MCF 10A (cell line): ENCODE results near the gene CBX4. TPM values are rescaled to one million over a fixed set of nuclear protein-coding genes. Genes with fewer than 3 reads are reported as not detected.
A peak's percentile ranks its signal among the peaks of the same experiment; 100 is the strongest.

Experiments
- BruUV-seq: library from RNA; stranded (reverse); fragments of 400-500 nt; replicated peaks from 2 replicates; lab custom pipeline; 2021; lab: Mats Ljungman, UMichigan
- CTCF ChIA-PET: fragments of 300-600 bp; sonication (Branson Sonifier 250); formaldehyde crosslinking; extraction: SDS; loops from one replicate; lab custom pipeline; 2021; ENCODE audit warnings: antibody characterized with exemption, inconsistent platforms; lab: Yijun Ruan, JAX
- POLR2A ChIA-PET: fragments of 300-600, 350-650 bp; sonication (Branson Sonifier 250); formaldehyde crosslinking; extraction: SDS; loops from one replicate; lab custom pipeline; 2020; ENCODE audit warnings: antibody characterized with exemption, inconsistent platforms; lab: Yijun Ruan, JAX
- DNase-seq: peaks from one replicate; pipeline ENCODE4 v3.0.0-alpha.2; 2018; ENCODE audit not compliant: unreplicated experiment
- H3K27ac Mint-ChIP-seq: one replicate; pipeline ENCODE4 v1.8.0; 2022; ENCODE audit warnings: mild to moderate bottlenecking, low read depth, mixed read lengths; ENCODE audit not compliant: unreplicated experiment
- H3K27me3 Mint-ChIP-seq: one replicate; pipeline ENCODE4 v1.8.0; 2022; ENCODE audit warnings: mixed read lengths; ENCODE audit not compliant: insufficient read depth, unreplicated experiment
- H3K36me3 Mint-ChIP-seq: one replicate; pipeline ENCODE4 v1.8.0; 2022; ENCODE audit warnings: mild to moderate bottlenecking, moderate library complexity, mixed read lengths; ENCODE audit not compliant: insufficient read depth, unreplicated experiment
- H3K4me1 Mint-ChIP-seq: one replicate; pipeline ENCODE4 v1.8.0; 2022; ENCODE audit warnings: mixed read lengths; ENCODE audit not compliant: insufficient read depth, unreplicated experiment
- H3K4me3 Mint-ChIP-seq: one replicate; pipeline ENCODE4 v1.8.0; 2022; ENCODE audit warnings: mild to moderate bottlenecking, moderate library complexity, mixed read lengths; ENCODE audit not compliant: unreplicated experiment
- H3K9me3 Mint-ChIP-seq: one replicate; pipeline ENCODE4 v1.8.0; 2022; ENCODE audit warnings: mixed read lengths; ENCODE audit not compliant: unreplicated experiment
- CTCF ChIP-seq: fragments of 200-600 bp; IDR thresholded peaks from one replicate; pipeline ENCODE4 v1.8.0; 2022; ENCODE audit warnings: antibody characterized with exemption, mild to moderate bottlenecking; ENCODE audit not compliant: unreplicated experiment
- intact Hi-C: fragments of 100-400 bp; cut with micrococcal nuclease; formaldehyde crosslinking; loops from 2 replicates; pipeline ENCODE4 v1.14.1; 2022
- total RNA-seq: library from RNA; stranded (reverse); gene quantifications from 2 replicates; pipeline ENCODE4 v1.2.3, GENCODE V29; 2022

Gene CBX4
- total RNA-seq, 1 experiment from 2014 or later = 89.7 TPM

GRCh38 chr17:79798299-79799173 lies 40.7 kb downstream of the CBX4 start:
- POLR2A ChIA-PET = interaction anchor here (2.1 to 4.1 kb wide), 3 partner anchors 9 to 41 kb away, joined by 12 to 24 read pairs (median 12); partner anchors contain the start of gene CBX4

GRCh38 chr17:79797492-79798298 lies 41.5 kb downstream of the CBX4 start:
- DNase-seq = no peak
- CTCF ChIA-PET = interaction anchor here (0.7 to 1.4 kb wide), 4 partner anchors 11 to 789 kb away, joined by 3 to 7 read pairs (median 4); no protein-coding TSS in a partner anchor
- BruUV-seq = no TSS peak
- no peaks in the 10 kb centered on the region for H3K9me3 Mint-ChIP-seq
- TF ChIP-seq CTCF = no peak
- peaks cover 15% of the 10 kb centered on the region for H3K4me1 Mint-ChIP-seq
- intact Hi-C loops = no loop called here
- H3K27ac Mint-ChIP-seq = peak overlapping the region; percentile 88
- POLR2A ChIA-PET = interaction anchor here (0.9 to 2.1 kb wide), 11 partner anchors 10 to 196 kb away, joined by 3 to 22 read pairs (median 9); partner anchors contain the start of genes CBX2 and CBX4
- peaks cover 22% of the 10 kb centered on the region for H3K36me3 Mint-ChIP-seq
- peaks cover 26% of the 10 kb centered on the region for H3K27me3 Mint-ChIP-seq
- H3K4me3 Mint-ChIP-seq = peak overlapping the region; percentile 81

More at GRCh38 chr17:79798299-79799173, 40.7 kb downstream of the CBX4 start:
- H3K4me1 Mint-ChIP-seq = peaks cover 15% of the 10 kb centered on the region
- peak overlapping the region; percentile 48 for H3K4me3 Mint-ChIP-seq
- no peak for TF ChIP-seq CTCF
- no peak overlapping the region for H3K27ac Mint-ChIP-seq
- CTCF ChIA-PET = interaction anchor here (0.7 to 1.4 kb wide), 2 partner anchors 10 to 790 kb away, joined by 3 to 7 read pairs; no protein-coding TSS in a partner anchor
- intact Hi-C loops = no loop called here
- peaks cover 21% of the 10 kb centered on the region for H3K36me3 Mint-ChIP-seq
- H3K27me3 Mint-ChIP-seq = peaks cover 26% of the 10 kb centered on the region
- DNase-seq = no peak
- no peaks in the 10 kb centered on the region for H3K9me3 Mint-ChIP-seq
- BruUV-seq = no TSS peak

- peaks cover 22% of the 10 kb centered on the region for H3K36me3 Mint-ChIP-seq
- ChIA-PET POLR2A (interaction anchor here (0.6 to 2.1 kb wide), 15 partner anchors 10 to 749 kb away, joined by 3 to 22 read pairs (median 6); partner anchors contain the start of genes CBX2 and CBX4), CTCF (interaction anchor here (0.5 to 1.0 kb wide), 4 partner anchors 39 to 120 kb away, joined by 3 to 6 read pairs (median 4); no protein-coding TSS in a partner anchor)
- H3K27ac Mint-ChIP-seq = peak within 1 kb of the TSS; percentile 88
- H3K4me3 Mint-ChIP-seq = peak within 1 kb of the TSS; percentile 81
- peaks cover 15% of the 10 kb centered on the region for H3K4me1 Mint-ChIP-seq
- H3K9me3 Mint-ChIP-seq = no peaks in the 10 kb centered on the region
- peak; percentile 99 for DNase-seq
- TF ChIP-seq CTCF = no peak
- H3K27me3 Mint-ChIP-seq = peaks cover 26% of the 10 kb centered on the region
- intact Hi-C loops = no loop called here
- no TSS peak for BruUV-seq
Measured at GRCh38 chr17:79796763-79797491, 42.3 kb downstream of the CBX4 start, which contains the start of gene CBX8. TSS of gene CBX8 (minus strand) at chr17:79797077. CDS start at chr17:79796998, 79 bp downstream.
